HepG2 (cell line): ENCODE measurements around the gene GRM4. TPM values are rescaled to one million over a fixed set of nuclear protein-coding genes. Genes with fewer than 3 reads are reported as not detected.
A peak's percentile ranks its signal among the peaks of the same experiment; 100 is the strongest.

ENCODE experiments used
- ATAC-seq: fragments of 200-7000 bp; cut with Tn5 transposase; 3 replicates; pipeline ENCODE4 v1.9.1; 2020; ENCODE audit warnings: mild to moderate bottlenecking, moderate library complexity
- BruUV-seq: library from RNA; stranded (reverse); fragments of 400-500 nt; replicated peaks from 2 replicates; lab custom pipeline; 2021; lab: Mats Ljungman, UMichigan
- CTCF ChIA-PET: fragments of 300-600 bp; formaldehyde crosslinking; extraction: SDS; loops from one replicate; lab custom pipeline; 2021; ENCODE audit warnings: low total read pairs, inconsistent platforms, low intra/inter-chr PET ratio; lab: Yijun Ruan, JAX
- POLR2A ChIA-PET: fragments of 350-600 bp; sonication (Branson Sonifier 250); formaldehyde crosslinking; loops from one replicate; lab custom pipeline; 2020; ENCODE audit warnings: antibody characterized with exemption, inconsistent platforms; lab: Yijun Ruan, JAX
- DNase-seq: peaks from one replicate; pipeline ENCODE4 v3.0.0-alpha.2; 2015; ENCODE audit warnings: low spot score
- FAIRE-seq: peaks from 3 replicates; lab custom pipeline; 2011; peaks lifted over from hg19 to GRCh38; lab: Jason Lieb, UNC
- H2AFZ ChIP-seq: one replicate; pipeline ENCODE4 v1.6.1; 2011; ENCODE audit warnings: low read length, inconsistent platforms
- H3K27ac ChIP-seq: fragments of 300-600 bp; 3 replicates; pipeline ENCODE4 v1.8.0; 2011; ENCODE audit warnings: mixed run types, mild to moderate bottlenecking, mixed read lengths, low read length, inconsistent platforms; ENCODE audit not compliant: insufficient read depth; ENCODE audit errors: extremely low read length
- H3K27me3 ChIP-seq, 2 experiments: fragments of 200-600 bp in 1 of 2; 2 replicates in 1 of 2; 3 replicates in 1 of 2; pipeline versions ENCODE4 v1.6.0 to v1.8.0; 2011; ENCODE audit warnings: low read length in 2 of 2, mild to moderate bottlenecking in 2 of 2, moderate library complexity in 2 of 2, inconsistent platforms in 1 of 2; ENCODE audit not compliant: insufficient read depth in 2 of 2, control insufficient read depth in 1 of 2
- H3K36me3 ChIP-seq, 2 experiments: fragments of 200-600 bp in 1 of 2; replicated peaks in 1 of 2; 2 replicates in 1 of 2; 3 replicates in 1 of 2; pipeline versions ENCODE4 v1.5.1 to v1.8.0; 2011; ENCODE audit warnings: low read length in 2 of 2, inconsistent platforms in 1 of 2; ENCODE audit not compliant: insufficient read depth in 2 of 2, control insufficient read depth in 1 of 2
- H3K4me1 ChIP-seq: 2 replicates; pipeline ENCODE4 v1.5.1; 2012; ENCODE audit warnings: low read length, inconsistent platforms; ENCODE audit not compliant: insufficient read depth
- H3K4me2 ChIP-seq: 2 replicates; pipeline ENCODE4 v1.6.0; 2011; ENCODE audit warnings: low read depth, low read length, inconsistent platforms
- H3K4me3 ChIP-seq, 3 experiments: fragments of 200-600 bp in 1 of 3; sonication (generic), shearing (Covaris generic) in 1 of 3; replicated peaks in 1 of 3; 2 replicates each; pipeline ENCODE4 v1.5.1; 2011 to 2016; ENCODE audit warnings: low read length in 3 of 3, inconsistent platforms in 2 of 3, low read depth in 2 of 3, mild to moderate bottlenecking in 2 of 3, control low read depth in 1 of 3, mixed read lengths in 1 of 3; ENCODE audit not compliant: insufficient read depth in 1 of 3
- H3K79me2 ChIP-seq: one replicate; pipeline ENCODE4 v1.6.1; 2011; ENCODE audit warnings: low read length, inconsistent platforms; ENCODE audit not compliant: insufficient read depth
- H3K9ac ChIP-seq: 2 replicates; pipeline ENCODE4 v1.6.0; 2011; ENCODE audit warnings: mild to moderate bottlenecking, low read depth, low read length, inconsistent platforms; ENCODE audit not compliant: insufficient read depth
- H3K9me3 ChIP-seq: 2 replicates; pipeline ENCODE4 v1.5.1; 2012; ENCODE audit warnings: mild to moderate bottlenecking, low read length
- H4K20me1 ChIP-seq: 2 replicates; pipeline ENCODE4 v1.6.0; 2011; ENCODE audit warnings: inconsistent platforms, mild to moderate bottlenecking, low read length, moderate library complexity; ENCODE audit not compliant: insufficient read depth
- HNRNPK ChIP-seq: fragments of 200-400 bp; formaldehyde crosslinking; IDR thresholded peaks from 2 replicates; pipeline ENCODE4 v1.6.1; 2018; ENCODE audit warnings: low read length, low read depth, moderate library complexity, mild to moderate bottlenecking; ENCODE audit not compliant: poor library complexity, severe bottlenecking
- KAT7 ChIP-seq: IDR thresholded peaks from 2 replicates; pipeline ENCODE4 v1.6.1; 2018; ENCODE audit warnings: borderline replicate concordance, missing compliant biosample characterization
- NFKB2 ChIP-seq: sonication (generic); formaldehyde crosslinking; IDR thresholded peaks from 2 replicates; pipeline ENCODE4 v1.4.0; 2020; ENCODE audit warnings: missing genetic modification reagents, borderline replicate concordance
- PRDM15 ChIP-seq: sonication (generic); formaldehyde crosslinking; IDR thresholded peaks from 2 replicates; pipeline ENCODE4 v1.4.0; 2020; ENCODE audit warnings: missing genetic modification reagents
- SIX4 ChIP-seq: sonication (generic); formaldehyde crosslinking; IDR thresholded peaks from 2 replicates; pipeline ENCODE4 v1.4.0; 2020; ENCODE audit warnings: missing genetic modification reagents
- ZNF782 ChIP-seq: sonication (generic); formaldehyde crosslinking; IDR thresholded peaks from 2 replicates; pipeline ENCODE4 v1.4.0; 2020; ENCODE audit warnings: missing genetic modification reagents, mild to moderate bottlenecking, borderline replicate concordance
- WGBS: methylation state at CpG from one replicate; pipeline ENCODE4 v1.1.6; 2017; ENCODE audit warnings: low lambda C conversion rate; 5-methylcytosine and 5-hydroxymethylcytosine counted together
- in situ Hi-C: cut with HindIII; loops from 2 replicates; pipeline ENCODE4 v1.10.0; 2017; ENCODE audit warnings: low pct_unique_long_range_greater_than_20kb; ENCODE audit not compliant: extremely low pct_ligation_motif_present
- intact Hi-C: fragments of 100-400 bp; cut with micrococcal nuclease; formaldehyde crosslinking; loops from one replicate; pipeline ENCODE4 v1.10.0; 2022; ENCODE audit not compliant: unreplicated experiment
- polyA plus RNA-seq, 8 experiments: library from polyadenylated mRNA; depleted of rRNA in 3 of 8; stranded (reverse) in 7 of 8; unstranded in 1 of 8; fragments of >200 nt; fragmentation: Illumina TruSeq in 4 of 8; extraction: Trizol in 4 of 8; gene quantifications; 2 replicates each; pipeline versions ENCODE4 v1.2.1 to v1.2.3, GENCODE V29; 2011 to 2016; ENCODE audit warnings: low read depth in 4 of 8, missing spikeins in 1 of 8, mixed read lengths in 1 of 8; ENCODE audit not compliant: insufficient read depth in 1 of 8
- total RNA-seq, 5 experiments: library from RNA; depleted of rRNA; stranded (reverse); fragments of >200 nt; fragmentation: Illumina TruSeq; extraction: Trizol; gene quantifications; 2 replicates each; pipeline ENCODE4 v1.2.3, GENCODE V29; 2016; ENCODE audit warnings: low read depth in 1 of 5

The GRM4 gene
- total and polyA plus RNA-seq, 2 of the 13 experiments (the other 11 are each of a cell fraction or from before 2014, with no cell fraction given) = not detected

DNA sequence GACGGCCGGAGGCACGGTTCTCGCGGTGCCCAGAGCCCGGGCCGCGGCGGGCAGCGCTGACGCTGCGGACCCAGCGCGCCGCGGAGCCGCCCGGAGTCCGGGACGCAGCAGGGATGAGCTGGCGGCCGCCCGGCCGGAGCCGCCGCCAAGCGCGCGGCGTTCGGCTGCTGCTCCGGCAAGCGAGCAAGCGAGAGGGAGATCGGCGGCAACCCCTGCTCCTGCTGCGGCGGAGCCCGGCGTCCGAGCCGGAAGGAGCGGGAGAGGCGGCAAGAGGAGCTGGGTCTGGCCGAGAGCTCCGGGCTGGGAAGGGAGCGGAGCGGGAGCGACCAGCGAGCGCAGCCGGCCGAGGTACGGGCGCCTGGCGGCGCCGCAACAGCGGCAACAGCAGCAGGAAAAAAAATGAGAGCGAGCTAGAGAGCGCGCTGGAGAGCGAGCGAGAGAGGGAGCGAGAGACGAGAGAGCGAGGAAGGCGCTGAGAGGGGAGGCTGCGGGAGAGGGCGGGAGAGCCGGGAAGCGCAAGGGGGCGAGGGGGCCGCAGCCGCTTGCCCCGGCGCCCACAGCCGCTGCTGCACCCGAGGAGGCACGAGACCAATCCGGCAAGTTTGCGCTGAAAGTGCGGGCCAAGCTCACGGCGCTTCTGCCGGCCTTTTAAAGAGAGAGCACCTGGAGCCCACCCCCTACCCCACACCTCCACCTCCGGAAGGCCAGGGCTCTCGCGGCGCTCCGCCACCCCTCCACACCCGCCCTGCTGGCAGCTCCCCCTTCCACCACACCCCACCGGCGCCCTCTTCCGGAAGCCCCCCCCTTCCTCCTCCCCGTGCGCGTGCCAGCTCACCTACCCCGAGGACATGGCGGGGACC is 496 bp downstream of the GRM4 start (continued):
- TF ChIP-seq ZNF782 (CRISPR knock-in tag) (no peak), KAT7 (CRISPR knock-in tag) (no peak), PRDM15 (CRISPR knock-in tag) (no peak)

DNA sequence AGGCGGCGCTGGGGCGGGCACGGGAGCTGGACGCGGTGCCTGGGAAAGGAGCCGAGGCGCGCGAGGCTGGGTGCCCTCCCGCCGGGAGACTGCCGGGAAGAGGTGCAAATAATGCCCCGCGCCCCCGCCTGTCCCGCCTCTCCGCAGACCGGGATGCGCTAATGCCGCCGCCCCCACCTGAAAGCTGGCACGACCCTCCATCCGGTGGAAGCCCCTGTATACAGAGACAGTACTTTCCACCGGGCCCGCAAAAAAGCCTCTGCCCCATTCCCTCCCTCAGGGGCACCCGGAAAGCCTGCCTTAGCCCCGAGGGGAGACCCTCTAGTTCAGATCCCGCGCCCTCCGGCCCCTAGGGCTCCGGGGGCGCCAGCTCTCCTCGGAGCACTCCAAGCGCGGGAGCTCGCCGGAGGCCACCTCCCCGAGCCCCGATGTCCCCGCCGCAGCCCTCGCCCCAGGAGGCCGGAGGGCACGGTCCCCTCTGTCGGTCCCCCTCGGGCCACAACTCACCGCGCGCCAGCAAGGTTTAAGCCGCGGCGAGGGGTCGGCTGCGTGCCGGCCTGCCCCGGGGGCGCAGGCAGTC is 1.2 kb downstream of the GRM4 start:
- peak; percentile 1 for TF ChIP-seq HNRNPK
- TF ChIP-seq SIX4 = no peak
- peak; percentile 27; the same call in 1 of the 2 replicates for TF ChIP-seq NFKB2 (CRISPR knock-in tag)
- Histone ChIP-seq H2AFZ (no peak overlapping the region), H3K9me3 (no peaks in the 10 kb centered on the region), H4K20me1 (peaks cover 10% of the 10 kb centered on the region; the same call in 1 of the 2 replicates), H3K79me2 (no peaks in the 10 kb centered on the region), H3K9ac (no peak overlapping the region), H3K27ac (no peak overlapping the region), H3K4me3 (peak overlapping the region in 1 of 3 experiments; percentile 49; a peak in 1 of 6 replicates), H3K4me2 (no peak overlapping the region), H3K4me1 (peaks cover 7% of the 10 kb centered on the region; the same call in 1 of the 2 replicates), H3K36me3 (no peaks in the 10 kb centered on the region), H3K27me3 (peaks cover 20 to 94% of the 10 kb centered on the region in 2 experiments; a peak in 4 of 5 replicates)
- POLR2A ChIA-PET = no interaction called here
- CTCF ChIA-PET = no interaction called here
- intact Hi-C loops = no loop called here
- no peak for ATAC-seq
- 27% methylated on average over 25 of the region's 58 CpGs for WGBS
- in situ Hi-C loops = loop anchor here (5.0 kb wide), 1 partner anchor 87 kb away; no protein-coding TSS in a partner anchor
- DNase-seq = no peak
- no TSS peak for BruUV-seq
- no peak for FAIRE-seq
